NOMO-1 treated with dmso at 0.1 percent for 144 hours (cell line): ENCODE results near the gene PTAFR.

Source experiments
- DNase-seq: peaks from one replicate; lab custom pipeline; 2025; ENCODE audit not compliant: unreplicated experiment; lab: John Stamatoyannopoulos, UW

Gene PTAFR

DNA sequence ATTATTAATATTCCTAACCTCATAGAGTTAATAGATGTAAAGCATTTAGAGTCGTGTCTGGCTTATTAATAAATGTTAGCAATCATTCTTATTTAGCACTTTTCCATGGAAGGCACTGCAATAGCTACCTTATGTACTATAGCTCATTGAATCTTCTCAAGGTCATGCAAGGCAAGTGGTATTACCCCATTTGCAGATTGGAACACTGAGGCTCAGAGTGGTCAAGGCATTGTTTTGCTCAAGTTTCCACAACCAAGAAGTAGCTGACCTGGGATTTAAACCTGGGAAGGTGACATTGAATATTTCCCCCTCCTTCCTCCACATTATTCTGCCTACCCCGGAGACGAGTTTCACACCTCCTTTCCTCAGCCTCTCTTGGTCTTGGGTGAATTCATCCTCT is 50.3 kb downstream of the PTAFR start:
- DNase-seq, result no peak

DNA sequence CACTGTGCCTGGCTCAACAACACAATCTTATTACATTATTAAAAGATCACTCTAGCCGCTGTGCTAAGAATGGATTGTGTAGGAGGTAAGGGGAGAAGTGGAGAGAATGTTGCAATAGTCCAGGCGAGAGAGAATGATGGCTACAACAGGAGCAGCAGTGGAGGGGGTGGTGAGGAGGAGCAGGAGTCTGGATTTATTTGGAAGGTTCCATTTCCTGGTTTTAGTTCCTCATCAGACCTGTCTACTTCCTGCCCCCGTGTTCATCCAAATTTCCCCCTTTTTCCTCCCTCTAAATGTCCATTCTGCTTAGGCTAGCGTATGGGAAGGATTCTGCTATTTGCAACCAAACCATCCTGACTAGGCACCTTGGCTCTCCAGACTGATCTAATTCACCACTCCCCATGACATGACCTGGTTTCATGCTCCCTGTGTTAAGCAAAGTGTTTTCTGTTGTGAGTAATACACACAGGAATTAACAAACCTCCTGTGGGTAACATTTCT is 53.0 kb downstream of the PTAFR start:
- DNase-seq, result peak; percentile 46

DNA sequence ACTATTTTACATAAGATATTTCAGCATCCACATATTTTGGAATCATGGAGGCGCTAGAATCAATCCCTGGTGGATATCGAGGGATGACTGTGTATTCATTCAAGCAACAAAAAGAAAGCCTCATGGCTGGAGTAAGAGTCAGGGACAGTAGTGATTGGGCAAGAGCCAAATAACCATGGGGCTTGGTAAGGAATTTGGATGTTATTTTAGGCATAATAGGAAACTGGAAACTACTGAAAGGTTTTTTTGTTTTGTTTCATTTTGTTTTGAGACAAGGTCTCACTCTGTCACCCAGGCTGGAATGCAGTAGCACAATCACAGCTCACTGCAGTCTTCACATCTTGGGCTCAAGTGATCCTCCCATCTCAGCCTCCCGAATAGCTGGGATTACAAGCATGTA is 54.3 kb downstream of the PTAFR start:
- no peak for DNase-seq

DNA sequence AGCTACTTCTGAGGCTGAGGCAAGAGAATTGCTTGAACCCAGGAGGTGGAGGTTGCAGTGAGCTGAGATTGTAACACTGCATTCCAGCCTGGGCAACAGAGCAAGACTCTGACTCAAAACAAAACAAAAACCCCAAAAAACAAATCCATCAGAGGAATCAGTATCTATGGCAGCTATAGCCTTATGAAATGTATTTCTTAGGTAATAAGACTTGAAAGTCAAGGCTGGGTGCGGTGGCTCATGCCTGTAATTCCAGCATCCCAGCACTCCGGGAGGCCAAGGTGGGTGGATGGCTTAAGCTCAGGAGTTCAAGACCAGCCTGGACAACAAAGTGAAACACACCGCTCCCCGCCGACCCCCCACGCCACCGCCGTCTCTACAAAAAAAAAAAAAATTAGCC is 56.9 kb downstream of the PTAFR start:
- no peak for DNase-seq

DNA sequence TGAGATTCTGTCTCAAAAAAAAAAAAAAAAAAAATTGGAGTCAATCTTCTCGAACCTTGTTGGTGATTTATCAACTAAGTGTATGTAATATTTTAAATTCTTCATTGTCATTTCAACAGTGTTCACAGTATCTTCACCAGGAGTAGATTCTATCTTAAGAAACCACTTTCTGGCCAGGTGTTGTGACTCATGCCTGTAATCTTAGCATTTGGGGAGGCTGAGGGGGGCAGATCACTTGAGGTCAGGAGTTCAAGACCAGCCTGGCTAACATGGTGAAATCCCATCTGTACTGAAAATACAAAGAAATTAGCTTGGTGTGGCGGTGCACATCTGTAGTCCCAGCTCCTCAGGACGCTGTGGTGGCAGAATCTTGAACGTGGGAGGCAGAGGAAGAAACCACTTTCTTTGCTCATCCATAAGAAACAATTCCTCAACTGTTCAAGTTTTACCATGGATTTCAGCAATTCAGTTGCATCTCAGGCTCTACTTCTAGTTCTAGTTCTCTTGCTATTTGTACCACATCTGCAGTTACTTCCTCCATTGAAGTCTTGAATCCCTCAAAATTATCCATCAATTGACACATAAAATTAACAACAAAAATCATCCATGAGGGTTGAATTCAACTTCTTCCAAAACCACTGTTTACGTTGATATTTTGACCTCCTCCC is 57.7 kb downstream of the PTAFR start:
- no peak for DNase-seq

DNA sequence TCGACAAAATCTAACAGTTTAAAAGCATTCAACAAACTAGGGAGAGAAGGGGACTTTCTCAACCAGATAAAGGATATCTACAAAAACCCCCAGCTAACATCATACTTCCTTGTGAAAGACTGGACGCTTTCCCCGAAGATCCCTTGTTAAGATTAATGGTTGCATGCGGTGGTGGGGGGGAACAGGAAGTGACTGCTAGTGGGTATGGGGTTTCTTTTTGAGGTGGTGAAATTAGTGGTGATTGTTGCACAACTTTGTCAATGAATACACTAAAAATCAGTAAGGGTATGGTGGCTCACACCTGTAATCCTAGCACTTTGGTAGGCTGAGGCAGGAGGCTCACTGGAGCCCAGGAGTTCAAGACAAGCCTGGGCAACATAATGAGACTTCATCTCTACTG is 61.2 kb downstream of the PTAFR start:
- DNase-seq, result peak; percentile 95

DNA sequence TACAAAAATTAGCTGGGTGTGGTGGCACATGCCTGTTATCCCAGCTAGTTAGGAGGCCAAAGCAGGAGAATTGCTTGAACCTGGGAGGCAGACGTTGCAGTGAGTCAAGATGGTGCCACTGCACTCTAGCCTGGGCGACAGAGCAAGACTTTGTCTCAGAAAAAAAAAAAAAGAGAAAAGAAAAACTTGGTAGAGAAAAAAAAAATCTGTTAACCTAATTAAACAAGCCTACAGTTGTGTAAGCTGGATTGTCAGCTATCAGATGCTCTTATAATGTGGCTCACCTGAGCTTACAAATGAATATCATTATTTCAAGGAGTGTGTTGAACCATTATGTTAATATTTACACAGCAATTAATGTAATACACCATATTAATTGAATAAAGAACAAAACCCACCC is 61.6 kb downstream of the PTAFR start:
- DNase-seq, result no peak

DNA sequence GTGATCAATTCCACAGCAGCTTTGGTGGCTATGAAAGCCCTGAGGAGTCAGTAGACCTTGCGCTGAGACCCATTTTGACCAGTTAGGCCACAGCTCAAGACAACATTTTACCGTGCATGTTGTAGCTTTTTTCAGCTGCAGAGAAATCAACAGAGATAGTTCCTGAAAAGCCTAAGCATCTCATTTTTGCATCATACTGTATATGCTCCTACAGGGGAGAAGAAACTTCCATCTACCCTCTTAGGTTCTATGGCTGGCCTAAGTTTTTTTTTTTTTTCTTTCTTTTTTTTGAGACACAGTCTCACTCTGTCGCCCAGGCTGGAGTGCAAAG is 63.3 kb downstream of the PTAFR start:
- no peak for DNase-seq

DNA sequence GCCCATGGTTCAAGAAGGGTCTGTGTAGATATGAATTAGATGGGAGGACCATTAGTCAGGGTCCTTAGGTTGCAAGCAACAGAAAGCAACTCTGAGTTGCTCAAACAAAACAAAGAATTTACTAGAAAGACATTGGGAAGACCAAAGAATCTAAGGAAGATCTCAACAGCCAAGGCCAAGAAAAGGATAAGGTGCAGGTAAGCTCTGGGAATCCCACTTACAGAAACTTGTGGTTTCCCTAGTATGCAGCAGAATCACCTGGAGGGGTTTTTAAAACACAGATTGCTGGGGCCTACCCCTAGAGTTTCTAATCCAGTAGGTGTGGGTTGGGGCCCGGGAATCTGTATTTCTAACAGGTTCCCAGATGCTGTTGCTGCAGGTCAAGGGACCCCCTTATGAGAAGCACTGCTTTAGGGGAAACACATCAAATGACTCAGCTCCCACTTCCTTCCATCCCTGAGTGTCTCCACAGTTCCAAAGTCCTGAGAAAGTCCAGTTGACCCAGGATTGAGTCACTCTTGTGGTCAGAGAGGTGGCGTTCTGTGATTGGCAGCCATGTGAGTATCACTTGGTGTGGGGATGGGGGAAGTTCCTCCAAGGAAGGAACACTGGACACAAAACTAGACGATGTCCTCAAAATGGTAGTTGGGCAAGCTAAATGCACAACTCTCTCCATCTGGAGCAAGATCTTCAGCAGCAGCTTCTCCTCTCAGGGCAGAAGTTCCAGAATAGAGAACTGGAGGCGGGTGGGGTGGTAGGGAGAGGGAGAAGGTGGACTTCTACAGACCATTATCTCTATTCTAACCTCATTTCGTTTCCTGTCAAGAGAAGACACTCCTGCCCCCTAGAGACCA is 63.9 kb downstream of the PTAFR start:
- peak; percentile 77 for DNase-seq

DNA sequence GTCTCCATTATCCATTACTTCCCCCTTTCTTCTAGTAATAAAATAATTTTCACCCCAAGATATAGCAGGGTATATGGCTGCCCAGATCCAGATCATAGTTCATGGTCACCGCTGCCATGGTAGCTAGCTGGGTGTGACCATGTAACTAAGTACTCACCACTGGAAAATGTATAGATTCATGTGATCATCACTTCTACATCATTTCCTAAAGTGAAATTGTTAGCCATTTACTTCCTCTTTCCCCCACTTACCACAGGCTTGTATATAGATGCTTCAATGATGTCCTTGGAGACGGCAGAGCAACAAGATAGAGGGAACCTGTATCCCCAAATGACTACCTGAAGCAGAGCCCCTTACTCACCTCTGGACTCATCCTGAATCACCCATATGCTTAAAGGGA is 65.3 kb downstream of the PTAFR start:
- DNase-seq, result peak; percentile 48

DNA sequence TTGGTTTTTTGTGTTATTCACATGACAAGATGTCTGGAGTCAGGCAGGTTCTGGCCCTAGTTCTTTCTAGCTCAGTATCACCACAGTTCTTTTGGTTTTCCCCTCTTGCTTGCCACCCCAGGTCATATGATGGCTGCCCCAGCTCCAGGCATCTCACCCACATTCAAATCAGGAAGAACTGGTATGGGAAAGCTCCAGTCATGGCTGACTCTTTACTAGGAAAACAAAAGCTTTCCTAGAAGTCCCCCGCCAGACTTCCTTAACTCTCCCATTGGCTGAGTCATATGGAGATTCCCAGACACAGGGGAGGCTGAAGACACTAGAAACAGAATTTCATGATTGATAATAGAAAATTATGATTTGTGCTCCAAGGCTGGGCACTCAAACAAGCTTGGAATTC is 65.9 kb downstream of the PTAFR start:
- DNase-seq, result no peak

DNA sequence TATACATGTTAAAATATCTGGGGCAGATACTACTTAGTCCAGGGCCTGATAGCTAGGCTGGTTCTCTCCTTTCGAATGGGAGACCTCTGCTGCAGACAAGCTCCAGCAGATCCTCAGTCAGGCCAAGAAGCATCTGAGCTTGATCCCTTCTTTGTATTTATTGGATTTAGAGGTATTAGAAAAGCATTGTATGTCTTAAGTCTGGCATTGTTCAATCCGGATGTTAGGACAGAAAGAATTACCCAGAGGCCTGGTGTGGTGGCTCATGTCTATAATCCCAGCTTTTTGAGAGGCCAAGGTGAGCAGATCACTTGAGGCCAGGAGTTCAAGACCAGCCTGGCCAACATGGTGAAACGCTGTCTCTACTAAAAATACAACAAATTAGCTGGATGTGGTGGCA is 66.9 kb downstream of the PTAFR start:
- no peak for DNase-seq

DNA sequence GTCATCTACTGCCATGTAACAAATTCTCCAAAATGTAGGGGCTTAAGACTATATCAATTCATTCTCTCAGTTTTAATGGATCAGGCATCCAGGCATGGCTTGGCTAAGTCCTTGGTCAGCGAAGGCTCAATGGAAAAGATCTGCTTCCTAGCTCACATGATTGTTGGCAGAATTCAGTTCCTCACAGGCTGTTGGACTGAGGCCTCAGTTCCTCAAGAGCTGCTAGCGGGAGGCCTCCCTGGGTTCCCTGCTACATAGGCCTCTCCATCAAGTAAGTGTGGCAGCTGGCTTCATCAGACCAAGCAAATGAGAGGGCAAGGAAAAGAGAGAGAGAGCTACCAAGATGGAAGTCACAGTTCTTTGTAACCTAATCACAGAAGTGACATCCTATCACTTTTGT is 68.5 kb downstream of the PTAFR start:
- no peak for DNase-seq

DNA sequence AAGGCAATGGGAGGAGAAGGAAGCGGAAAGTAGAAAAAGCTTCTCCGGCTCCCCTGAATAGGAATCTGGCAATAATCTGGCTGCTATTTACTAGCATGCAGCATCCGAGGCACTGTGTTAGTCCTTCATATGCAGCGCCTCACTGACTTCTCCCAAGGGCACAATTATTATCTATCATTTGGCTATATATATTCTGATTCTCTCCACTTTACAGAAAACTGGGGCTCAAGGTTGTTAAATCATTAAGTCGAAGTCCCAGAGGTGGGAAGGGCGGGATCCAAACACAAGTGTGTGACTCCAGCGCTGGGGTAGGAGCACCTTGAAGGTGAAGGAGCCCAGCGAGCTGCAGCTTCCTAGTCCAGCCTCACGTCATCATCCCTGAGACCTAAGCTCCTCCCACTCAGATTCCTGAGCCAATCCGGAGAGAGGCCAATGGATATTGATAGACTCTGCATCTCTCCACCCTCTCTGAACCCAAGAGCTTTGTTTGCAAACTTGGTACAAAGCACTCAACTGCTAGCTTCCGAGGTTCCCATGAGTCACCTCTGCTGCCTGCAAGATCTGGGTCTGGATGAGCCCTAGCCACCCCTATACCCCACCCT is 71.5 kb downstream of the PTAFR start:
- DNase-seq, result no peak

DNA sequence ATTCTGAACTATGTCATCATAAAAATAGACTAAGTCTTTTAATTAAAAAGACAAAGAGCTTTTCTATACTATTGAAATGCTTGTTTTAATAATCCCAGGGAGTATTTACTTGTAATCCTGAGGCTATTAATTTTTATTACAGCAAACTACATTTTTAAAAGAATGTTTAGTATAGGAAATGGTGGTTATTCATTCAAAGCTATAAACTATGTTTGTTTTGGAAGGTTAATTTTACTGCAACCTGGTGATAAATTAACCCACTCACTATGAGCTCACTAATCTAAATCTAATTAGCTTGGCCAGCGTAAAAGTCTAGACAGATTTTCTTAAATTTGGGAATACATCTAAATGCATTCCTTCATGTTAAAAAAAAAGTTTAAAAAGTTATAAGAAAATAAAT is 74.3 kb downstream of the PTAFR start:
- DNase-seq, result no peak

DNA sequence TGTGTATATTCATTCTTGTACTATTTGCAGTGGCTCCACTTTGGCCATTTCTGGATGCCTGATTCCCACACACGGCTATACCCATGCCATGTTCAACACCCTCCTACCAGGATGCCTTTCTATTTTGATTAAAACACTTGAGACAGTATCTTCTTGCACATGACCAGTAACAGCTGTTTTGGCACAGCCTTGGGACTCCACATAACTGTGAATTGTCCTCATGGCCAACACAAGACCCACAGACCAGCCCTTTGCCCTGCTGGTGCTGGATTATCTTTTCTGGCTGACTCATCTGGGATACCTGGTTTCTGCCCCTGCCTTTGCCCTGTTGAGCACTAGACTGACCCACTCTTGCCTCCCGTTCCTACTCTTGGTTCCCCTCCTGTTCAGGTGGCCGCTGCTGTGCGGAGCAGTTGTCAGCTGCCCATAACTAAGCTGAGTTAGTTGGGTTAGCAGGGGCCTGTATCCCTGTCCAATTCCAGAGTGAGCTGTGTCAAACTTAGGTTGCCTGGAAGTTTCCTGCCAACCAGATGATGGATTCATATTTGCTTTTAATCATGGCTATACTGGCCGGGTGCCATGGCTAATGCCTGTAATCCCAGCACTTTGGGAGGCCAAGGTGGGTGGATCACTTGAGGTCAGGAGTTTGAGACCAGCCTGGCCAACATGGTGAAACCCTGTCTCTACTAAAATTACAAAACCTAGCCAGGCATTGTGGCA is 77.3 kb downstream of the PTAFR start:
- no peak for DNase-seq
